ENCODE results near the gene GAS2L3. TPM values are rescaled to one million over a fixed set of nuclear protein-coding genes. Genes with fewer than 3 reads are reported as not detected.
A peak's percentile ranks its signal among the peaks of the same experiment; 100 is the strongest.
"Not testable (repeated sequence)": the region's sequence is repeated elsewhere in the genome, so short reads cannot be mapped to it uniquely, and the experiment has no call there.

The GAS2L3 gene
- total RNA-seq, 4 donors from 2014 or later = 2.9 to 7.0 (median 4.3) TPM

DNA sequence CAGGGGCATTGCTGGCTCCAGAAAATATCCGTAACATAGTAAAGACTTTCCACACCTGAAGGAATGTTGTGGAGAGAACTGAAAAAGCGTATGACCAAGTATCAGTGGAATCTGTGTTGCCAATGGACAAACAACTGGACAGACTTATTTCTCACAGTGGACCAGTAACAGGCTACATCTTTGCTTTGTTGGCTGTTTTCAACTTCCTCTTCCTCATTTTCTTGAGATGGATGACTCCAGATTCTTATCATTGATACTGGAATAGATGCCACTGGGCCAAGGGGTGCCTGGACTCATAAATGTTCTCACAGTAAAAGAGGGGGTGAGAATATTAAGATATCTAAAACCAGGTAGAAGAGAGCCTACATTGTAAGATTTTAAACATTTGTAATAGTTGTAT, 6.4 kb downstream of the GAS2L3 start:
- Histone ChIP-seq H3K4me1 (peaks cover 0 to 2% (median 1%) of the 10 kb centered on the region in 4 donors), H3K4me3 (no peak overlapping the region), H3K36me3 (no peaks in the 10 kb centered on the region), H3K27ac (replicated peaks in 1 of 4) (no peak overlapping the region), H3K9me3 (no peaks in the 10 kb centered on the region), H3K27me3 (peaks cover 0 to 8% (median 0%) of the 10 kb centered on the region in 4 donors)
- DNase-seq (ENCODE audit: extremely low spot score) = no peak
- intact Hi-C loops (cut with DNase I) = no loop called here
- TF ChIP-seq, protein P1, sequence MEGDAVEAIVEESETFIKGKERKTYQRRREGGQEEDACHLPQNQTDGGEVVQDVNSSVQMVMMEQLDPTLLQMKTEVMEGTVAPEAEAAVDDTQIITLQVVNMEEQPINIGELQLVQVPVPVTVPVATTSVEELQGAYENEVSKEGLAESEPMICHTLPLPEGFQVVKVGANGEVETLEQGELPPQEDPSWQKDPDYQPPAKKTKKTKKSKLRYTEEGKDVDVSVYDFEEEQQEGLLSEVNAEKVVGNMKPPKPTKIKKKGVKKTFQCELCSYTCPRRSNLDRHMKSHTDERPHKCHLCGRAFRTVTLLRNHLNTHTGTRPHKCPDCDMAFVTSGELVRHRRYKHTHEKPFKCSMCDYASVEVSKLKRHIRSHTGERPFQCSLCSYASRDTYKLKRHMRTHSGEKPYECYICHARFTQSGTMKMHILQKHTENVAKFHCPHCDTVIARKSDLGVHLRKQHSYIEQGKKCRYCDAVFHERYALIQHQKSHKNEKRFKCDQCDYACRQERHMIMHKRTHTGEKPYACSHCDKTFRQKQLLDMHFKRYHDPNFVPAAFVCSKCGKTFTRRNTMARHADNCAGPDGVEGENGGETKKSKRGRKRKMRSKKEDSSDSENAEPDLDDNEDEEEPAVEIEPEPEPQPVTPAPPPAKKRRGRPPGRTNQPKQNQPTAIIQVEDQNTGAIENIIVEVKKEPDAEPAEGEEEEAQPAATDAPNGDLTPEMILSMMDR (IDR thresholded peaks at IDR 0.05) = no peak
- TF ChIP-seq EP300 (IDR thresholded peaks at IDR 0.05) (no peak), POLR2A (IDR thresholded peaks at IDR 0.05; ENCODE audit: low read depth) (no peak), POLR2AphosphoS5 (IDR thresholded peaks at IDR 0.05) (no peak)
- WGBS = 71% methylated on average over 2 of the region's 2 CpGs

DNA sequence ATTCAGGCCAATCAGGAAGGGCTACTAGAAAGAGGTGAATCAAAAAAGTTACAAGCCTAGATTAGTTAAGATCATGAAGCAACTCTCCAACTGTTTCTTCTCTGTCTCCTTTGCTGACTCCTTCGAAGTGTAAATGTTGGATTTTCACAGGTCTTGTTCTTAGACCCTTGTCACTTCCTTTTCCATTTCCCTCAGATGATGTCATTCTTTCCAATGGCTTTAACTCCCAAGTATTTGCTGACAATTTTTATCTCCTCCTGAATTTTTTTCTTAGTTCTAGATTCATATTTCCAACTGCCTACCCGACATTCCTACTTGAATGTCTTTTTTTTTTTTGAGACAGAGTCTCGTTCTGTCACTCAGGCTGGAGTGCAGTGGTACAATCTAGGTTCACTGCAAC, 10.8 kb downstream of the GAS2L3 start:
- no peak for DNase-seq (ENCODE audit: extremely low spot score)
- Histone ChIP-seq H3K4me3 (no peak overlapping the region), H3K27me3 (no peaks in the 10 kb centered on the region), H3K9me3 (peaks cover 0 to 15% (median 13%) of the 10 kb centered on the region in 4 donors), H3K27ac (replicated peaks in 1 of 4) (no peak overlapping the region), H3K36me3 (no peaks in the 10 kb centered on the region), H3K4me1 (no peaks in the 10 kb centered on the region)
- TF ChIP-seq, protein P1 (IDR thresholded peaks at IDR 0.05) = no peak
- WGBS = 82% methylated on average over 3 of the region's 3 CpGs
- intact Hi-C loops (cut with DNase I) = no loop called here

DNA sequence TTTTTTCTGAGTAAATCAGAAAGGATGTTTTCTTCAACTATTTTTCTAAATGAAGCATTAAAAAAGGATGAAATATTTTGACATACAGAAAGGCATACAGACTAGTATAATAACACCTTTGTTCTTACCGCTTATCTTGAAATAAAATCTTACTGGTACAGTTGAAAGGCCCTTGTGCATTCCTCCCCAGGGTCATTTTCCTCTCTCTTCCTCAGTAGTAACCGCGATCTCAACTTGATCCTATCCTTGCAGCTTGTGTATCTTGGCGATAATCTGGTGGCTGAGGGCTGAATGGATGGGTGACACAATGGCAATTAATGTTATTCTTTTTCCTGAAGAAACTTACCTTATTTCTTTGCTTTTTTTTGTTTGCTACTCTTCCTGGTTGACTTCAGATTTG, 18.5 kb downstream of the GAS2L3 start:
- Histone ChIP-seq H3K36me3 (no peaks in the 10 kb centered on the region), H3K9me3 (peaks cover 0 to 15% (median 13%) of the 10 kb centered on the region in 4 donors), H3K4me1 (no peaks in the 10 kb centered on the region), H3K27me3 (no peaks in the 10 kb centered on the region), H3K4me3 (no peak overlapping the region), H3K27ac (replicated peaks in 1 of 4) (no peak overlapping the region)
- intact Hi-C loops (cut with DNase I) = no loop called here
- DNase-seq (ENCODE audit: extremely low spot score) = no peak
- 93% methylated on average over 4 of the region's 4 CpGs for WGBS
- no peak for TF ChIP-seq POLR2AphosphoS5 (IDR thresholded peaks at IDR 0.05)
- TF ChIP-seq POLR2A (IDR thresholded peaks at IDR 0.05; ENCODE audit: low read depth) = no peak
- TF ChIP-seq EP300 (IDR thresholded peaks at IDR 0.05) = no peak
- TF ChIP-seq, protein P1 (IDR thresholded peaks at IDR 0.05) = no peak

DNA sequence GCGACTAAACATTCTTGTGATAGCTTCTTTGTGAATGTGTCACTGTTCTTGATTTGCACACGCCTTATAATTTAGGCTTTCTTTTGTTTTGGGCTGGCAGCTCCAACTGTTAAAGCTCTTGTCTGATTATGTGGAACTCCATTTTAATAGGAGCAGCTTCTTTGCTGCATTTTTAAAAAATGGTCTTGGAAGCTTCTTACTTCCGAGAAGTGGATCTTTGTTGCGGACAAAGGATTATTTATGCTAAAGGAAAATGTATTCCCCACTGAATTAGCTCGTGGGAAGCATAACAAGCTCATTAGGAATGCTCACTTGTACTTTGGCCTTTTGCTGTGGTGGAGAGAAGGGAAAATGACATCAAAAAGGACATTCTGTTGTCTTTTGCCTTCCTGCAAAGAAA, 20.0 kb downstream of the GAS2L3 start:
- H3K9me3 ChIP-seq = peaks cover 0 to 8% (median 7%) of the 10 kb centered on the region in 4 donors
- no peaks in the 10 kb centered on the region for H3K27me3 ChIP-seq
- no peak overlapping the region for H3K27ac ChIP-seq (replicated peaks in 1 of 4)
- no peaks in the 10 kb centered on the region for H3K4me1 ChIP-seq
- DNase-seq (ENCODE audit: extremely low spot score) = no peak
- intact Hi-C loops (cut with DNase I) = no loop called here
- peak overlapping the region in 2 of 4 donors; percentile 0 to 2 for H3K4me3 ChIP-seq
- TF ChIP-seq, protein P1 (IDR thresholded peaks at IDR 0.05) = no peak
- TF ChIP-seq POLR2A (IDR thresholded peaks at IDR 0.05; ENCODE audit: low read depth) = no peak
- TF ChIP-seq POLR2AphosphoS5 (IDR thresholded peaks at IDR 0.05) = no peak
- no peak for TF ChIP-seq EP300 (IDR thresholded peaks at IDR 0.05)
- no peaks in the 10 kb centered on the region for H3K36me3 ChIP-seq
- WGBS = 42% methylated on average over 5 of the region's 5 CpGs

DNA sequence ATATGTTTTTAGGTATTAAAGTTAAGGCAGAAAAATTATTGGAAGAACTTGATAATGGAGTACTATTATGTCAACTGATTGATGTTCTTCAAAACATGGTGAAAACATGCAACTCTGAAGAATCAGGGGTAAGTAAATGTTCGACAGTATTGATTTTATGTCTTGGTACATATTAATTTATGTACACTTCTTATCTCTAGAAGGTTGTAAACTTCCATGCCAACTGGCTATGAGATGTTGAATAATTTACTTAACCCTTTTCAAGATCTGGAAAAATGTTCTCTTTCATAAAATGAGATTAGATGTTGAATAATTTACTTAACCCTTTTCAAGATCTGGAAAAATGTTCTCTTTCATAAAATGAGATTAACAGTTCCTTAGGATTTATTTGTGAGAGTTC, 28.1 kb downstream of the GAS2L3 start:
- TF ChIP-seq POLR2AphosphoS5 (IDR thresholded peaks at IDR 0.05) = no peak
- TF ChIP-seq EP300 (IDR thresholded peaks at IDR 0.05) = no peak
- TF ChIP-seq POLR2A (IDR thresholded peaks at IDR 0.05; ENCODE audit: low read depth) = no peak
- TF ChIP-seq, protein P1 (IDR thresholded peaks at IDR 0.05) = no peak
- no peaks in the 10 kb centered on the region for H3K9me3 ChIP-seq
- DNase-seq (ENCODE audit: extremely low spot score) = no peak
- intact Hi-C loops (cut with DNase I) = no loop called here
- no peaks in the 10 kb centered on the region for H3K4me1 ChIP-seq
- H3K27ac ChIP-seq (replicated peaks in 1 of 4) = no peak overlapping the region
- no peaks in the 10 kb centered on the region for H3K27me3 ChIP-seq
- WGBS = 96% methylated on average over 1 of the region's 1 CpG
- H3K36me3 ChIP-seq = no peaks in the 10 kb centered on the region
- H3K4me3 ChIP-seq = no peak overlapping the region

DNA sequence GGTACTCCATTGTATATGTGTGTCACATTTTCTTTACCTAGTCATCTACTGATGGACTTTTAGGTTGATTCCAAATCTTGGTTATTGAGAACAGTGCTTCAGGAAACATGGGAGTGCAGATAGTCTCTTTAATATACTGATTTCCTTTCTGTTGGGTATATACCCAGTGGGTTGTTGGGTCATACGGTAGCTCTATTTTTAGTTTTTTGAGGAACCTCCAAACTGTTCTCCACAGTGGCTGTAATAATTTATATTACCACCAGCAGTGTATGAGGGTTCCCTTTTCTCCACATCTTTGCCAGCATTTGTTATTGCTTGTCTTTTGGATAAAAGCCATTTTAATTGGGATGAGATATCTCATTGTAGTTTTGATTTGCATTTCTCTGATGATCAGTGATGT, 29.5 kb downstream of the GAS2L3 start:
- intact Hi-C loops (cut with DNase I); H3K4me3 ChIP-seq; H3K27me3 ChIP-seq; H3K9me3 ChIP-seq; H3K4me1 ChIP-seq; H3K27ac ChIP-seq (replicated peaks in 1 of 4); H3K36me3 ChIP-seq; DNase-seq (ENCODE audit: extremely low spot score): not testable (repeated sequence)
- WGBS = 75% methylated on average over 1 of the region's 1 CpG

Measured in esophagus muscularis mucosa (tissue), 4 donors.